H9 (cell line): Measurements from ENCODE around the gene MROH7. TPM values are rescaled to one million over a fixed set of nuclear protein-coding genes. Genes with fewer than 3 reads are reported as not detected.

Experiments
- DNase-seq: peaks from one replicate; pipeline ENCODE4 v3.0.0-alpha.2; 2017
- H2AFZ ChIP-seq: one replicate; pipeline ENCODE4 v1.6.1; 2013; ENCODE audit warnings: mild to moderate bottlenecking, low read length, control low read depth, moderate library complexity
- H2AK5ac ChIP-seq: 2 replicates; pipeline ENCODE4 v1.6.1; 2013; ENCODE audit warnings: low read length, control low read depth, mixed read lengths; ENCODE audit not compliant: insufficient read length
- H2BK120ac ChIP-seq: one replicate; pipeline ENCODE4 v1.6.1; 2013; ENCODE audit warnings: low read depth, mild to moderate bottlenecking, low read length, control low read depth, inconsistent platforms; ENCODE audit not compliant: poor library complexity, severe bottlenecking
- H2BK12ac ChIP-seq: 2 replicates; pipeline ENCODE4 v1.6.1; 2013; ENCODE audit warnings: low read length, control low read depth, mixed read lengths, low read depth; ENCODE audit not compliant: insufficient read length
- H2BK15ac ChIP-seq: 2 replicates; pipeline ENCODE4 v1.6.1; 2013; ENCODE audit warnings: low read depth, low read length, control low read depth
- H2BK20ac ChIP-seq: one replicate; pipeline ENCODE4 v1.6.1; 2013; ENCODE audit warnings: low read depth, mild to moderate bottlenecking, low read length, control low read depth, inconsistent platforms; ENCODE audit not compliant: poor library complexity, severe bottlenecking
- H2BK5ac ChIP-seq: 2 replicates; pipeline ENCODE4 v1.6.1; 2013; ENCODE audit warnings: low read length, control low read depth, mixed read lengths; ENCODE audit not compliant: insufficient read length
- H3K14ac ChIP-seq: 2 replicates; pipeline ENCODE4 v1.6.1; 2013; ENCODE audit warnings: low read length, control low read depth; ENCODE audit not compliant: insufficient read depth
- H3K18ac ChIP-seq: 2 replicates; pipeline ENCODE4 v1.6.1; 2013; ENCODE audit warnings: low read depth, mild to moderate bottlenecking, mixed read lengths, low read length, control low read depth; ENCODE audit not compliant: insufficient read length
- H3K23ac ChIP-seq: 2 replicates; pipeline ENCODE4 v1.6.1; 2013; ENCODE audit warnings: low read length, control low read depth, mixed read lengths, low read depth; ENCODE audit not compliant: insufficient read length
- H3K23me2 ChIP-seq: 2 replicates; pipeline ENCODE4 v1.6.1; 2013; ENCODE audit warnings: low read depth, mild to moderate bottlenecking, mixed read lengths, low read length, control low read depth; ENCODE audit not compliant: insufficient read length, poor library complexity, severe bottlenecking
- H3K27ac ChIP-seq: 2 replicates; pipeline ENCODE4 v1.5.1; 2013; ENCODE audit warnings: low read length, control low read depth, mixed read lengths, low read depth; ENCODE audit not compliant: insufficient read length
- H3K27me3 ChIP-seq: 2 replicates; pipeline ENCODE4 v1.6.1; 2013; ENCODE audit warnings: low read length, control low read depth, inconsistent platforms; ENCODE audit not compliant: insufficient read depth
- H3K4ac ChIP-seq: 2 replicates; pipeline ENCODE4 v1.6.1; 2013; ENCODE audit warnings: low read depth, mild to moderate bottlenecking, control low read depth, inconsistent platforms, low read length, moderate library complexity
- H3K4me1 ChIP-seq: 2 replicates; pipeline ENCODE4 v1.6.1; 2013; ENCODE audit warnings: low read length, control low read depth, inconsistent platforms; ENCODE audit not compliant: insufficient read depth
- H3K4me2 ChIP-seq: 2 replicates; pipeline ENCODE4 v1.6.1; 2013; ENCODE audit warnings: low read length, control low read depth, mixed read lengths; ENCODE audit not compliant: insufficient read length, insufficient read depth
- H3K56ac ChIP-seq: 2 replicates; pipeline ENCODE4 v1.6.1; 2013; ENCODE audit warnings: low read depth, mild to moderate bottlenecking, mixed read lengths, low read length, control low read depth; ENCODE audit not compliant: insufficient read length
- H3K79me1 ChIP-seq: 2 replicates; pipeline ENCODE4 v1.6.1; 2013; ENCODE audit warnings: low read depth, mild to moderate bottlenecking, moderate library complexity, low read length, control low read depth, inconsistent platforms; ENCODE audit not compliant: insufficient read depth, poor library complexity, severe bottlenecking
- H3K79me2 ChIP-seq: 2 replicates; pipeline ENCODE4 v1.6.1; 2013; ENCODE audit warnings: low read length, control low read depth, inconsistent platforms; ENCODE audit not compliant: insufficient read depth
- H3K9ac ChIP-seq: 2 replicates; pipeline ENCODE4 v1.6.1; 2013; ENCODE audit warnings: low read length, control low read depth, mixed read lengths; ENCODE audit not compliant: insufficient read length; ENCODE audit errors: extremely low read depth
- H3K9me3 ChIP-seq: one replicate; pipeline ENCODE4 v1.6.1; 2013; ENCODE audit warnings: low read depth, low read length, inconsistent platforms; ENCODE audit not compliant: control insufficient read depth
- H3T11ph ChIP-seq: one replicate; pipeline ENCODE4 v1.6.1; 2013; ENCODE audit warnings: mild to moderate bottlenecking, low read length, control low read depth, inconsistent platforms
- H4K20me1 ChIP-seq: one replicate; pipeline ENCODE4 v1.6.1; 2013; ENCODE audit not compliant: control insufficient read depth, insufficient read length, insufficient read depth
- H4K5ac ChIP-seq: 2 replicates; pipeline ENCODE4 v1.6.1; 2013; ENCODE audit warnings: low read depth, mild to moderate bottlenecking, mixed read lengths, low read length, control low read depth; ENCODE audit not compliant: insufficient read length
- H4K8ac ChIP-seq: replicated peaks from 2 replicates; pipeline ENCODE4 v1.6.1; 2013; ENCODE audit warnings: low read length, control low read depth, mixed read lengths, low read depth; ENCODE audit not compliant: insufficient read length
- H4K91ac ChIP-seq: 2 replicates; pipeline ENCODE4 v1.6.1; 2013; ENCODE audit warnings: low read depth, mild to moderate bottlenecking, moderate library complexity, mixed read lengths, low read length, control low read depth; ENCODE audit not compliant: insufficient read length
- H3K27ac Mint-ChIP-seq, 3 experiments: 2 replicates in 2 of 3; 3 replicates in 1 of 3; pipeline ENCODE4 v1.8.0; 2020 to 2021; ENCODE audit warnings: mixed read lengths in 3 of 3, mild to moderate bottlenecking in 1 of 3, moderate library complexity in 1 of 3
- H3K27me3 Mint-ChIP-seq: 2 replicates; pipeline ENCODE4 v1.8.0; 2021; ENCODE audit warnings: low read depth, mild to moderate bottlenecking, moderate library complexity, mixed read lengths
- H3K36me3 Mint-ChIP-seq, 3 experiments: 2 replicates in 2 of 3; 3 replicates in 1 of 3; pipeline ENCODE4 v1.8.0; 2020 to 2021; ENCODE audit warnings: low read depth in 3 of 3, mixed read lengths in 3 of 3; ENCODE audit not compliant: insufficient read depth in 1 of 3
- H3K4me1 Mint-ChIP-seq, 2 experiments: 2 replicates each; pipeline ENCODE4 v1.8.0; 2020; ENCODE audit warnings: mixed read lengths in 2 of 2
- H3K4me3 Mint-ChIP-seq, 2 experiments: 2 replicates in 1 of 2; 3 replicates in 1 of 2; pipeline ENCODE4 v1.8.0; 2020 to 2021; ENCODE audit warnings: mild to moderate bottlenecking in 2 of 2, mixed read lengths in 2 of 2, moderate library complexity in 1 of 2
- H3K9me3 Mint-ChIP-seq, 2 experiments: 2 replicates in 1 of 2; 3 replicates in 1 of 2; pipeline ENCODE4 v1.8.0; 2020; ENCODE audit warnings: mild to moderate bottlenecking in 2 of 2, mixed read lengths in 2 of 2, moderate library complexity in 1 of 2
- WGBS: extraction: QIAGEN DNeasy Blood & Tissue Kit; methylation state at CpG from one replicate; pipeline ENCODE4 v1.1.7; 2013; ENCODE audit warnings: missing lambda C conversion rate, low lambda C conversion rate, mixed read lengths; ENCODE audit not compliant: insufficient read length; ENCODE audit errors: extremely low coverage; 5-methylcytosine and 5-hydroxymethylcytosine counted together
- total RNA-seq: library from RNA; stranded (reverse); gene quantifications from 2 replicates; pipeline ENCODE4 v1.2.1, GENCODE V29; 2021
- TF ChIP-seq, protein P1 (sequence below): fragments of 200-600 bp; sonication (generic); conservative IDR thresholded peaks from 3 replicates; pipeline ENCODE4 v1.8.0; 2021; ENCODE audit warnings: antibody characterized with exemption, mild to moderate bottlenecking

MROH7 gene
- total RNA-seq, 1 experiment from 2014 or later: 0.09 TPM

DNA sequence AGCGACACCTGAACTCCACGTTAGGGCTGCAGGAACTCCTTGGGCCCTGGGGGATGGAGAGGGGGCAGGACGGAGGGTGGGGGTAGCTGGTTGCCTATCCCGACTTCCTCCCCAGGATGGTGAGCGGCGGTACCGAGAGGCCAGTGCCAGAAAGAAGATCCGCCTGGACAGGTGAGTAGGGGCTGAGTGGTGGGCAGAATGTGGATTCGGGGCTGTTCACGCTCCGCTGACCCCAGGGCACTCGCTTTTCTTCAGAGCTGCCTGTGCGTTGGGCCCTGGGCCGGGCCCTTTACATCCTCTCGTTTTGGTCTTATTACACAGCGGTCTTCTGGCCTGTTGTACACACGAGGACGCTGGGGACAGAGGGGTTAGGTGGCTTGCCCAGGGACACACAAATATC lies 39.0 kb upstream of the MROH7 start:
- Histone ChIP-seq H3K23me2 (no peaks in the 10 kb centered on the region), H3K4ac (no peak overlapping the region), H2BK120ac (no peak overlapping the region), H3K14ac (no peak overlapping the region), H3K9ac (no peak overlapping the region), H3K27me3 (no peaks in the 10 kb centered on the region), H3T11ph (no peak overlapping the region), H2BK5ac (no peak overlapping the region), H2BK15ac (no peak overlapping the region), H4K91ac (no peak overlapping the region), H3K9me3 (no peaks in the 10 kb centered on the region), H3K79me1 (no peaks in the 10 kb centered on the region), H2BK20ac (no peak overlapping the region), H4K5ac (no peak overlapping the region), H2BK12ac (no peak overlapping the region), H4K8ac (no peak overlapping the region), H3K27ac (no peak overlapping the region), H2AFZ (no peak overlapping the region), H3K4me2 (no peak overlapping the region), H3K56ac (no peak overlapping the region), H2AK5ac (no peak overlapping the region), H3K23ac (no peak overlapping the region), H3K4me1 (no peaks in the 10 kb centered on the region; the same call in 1 of the 2 replicates), H3K18ac (no peak overlapping the region), H4K20me1 (no peaks in the 10 kb centered on the region), H3K79me2 (no peaks in the 10 kb centered on the region)
- H3K27ac Mint-ChIP-seq: no peak overlapping the region; a peak in 1 of 7 replicates
- no CpG with 5 or more reads among the region's 18 CpGs for WGBS
- H3K27me3 Mint-ChIP-seq: peaks cover 1% of the 10 kb centered on the region; the same call in 1 of the 2 replicates
- no peaks in the 10 kb centered on the region; a peak in 1 of 5 replicates for H3K9me3 Mint-ChIP-seq
- peaks cover 6 to 12% of the 10 kb centered on the region in 2 experiments for H3K4me1 Mint-ChIP-seq
- no peak for DNase-seq
- H3K36me3 Mint-ChIP-seq: no peaks in the 10 kb centered on the region; a peak in 1 of 7 replicates
- TF ChIP-seq, protein P1, sequence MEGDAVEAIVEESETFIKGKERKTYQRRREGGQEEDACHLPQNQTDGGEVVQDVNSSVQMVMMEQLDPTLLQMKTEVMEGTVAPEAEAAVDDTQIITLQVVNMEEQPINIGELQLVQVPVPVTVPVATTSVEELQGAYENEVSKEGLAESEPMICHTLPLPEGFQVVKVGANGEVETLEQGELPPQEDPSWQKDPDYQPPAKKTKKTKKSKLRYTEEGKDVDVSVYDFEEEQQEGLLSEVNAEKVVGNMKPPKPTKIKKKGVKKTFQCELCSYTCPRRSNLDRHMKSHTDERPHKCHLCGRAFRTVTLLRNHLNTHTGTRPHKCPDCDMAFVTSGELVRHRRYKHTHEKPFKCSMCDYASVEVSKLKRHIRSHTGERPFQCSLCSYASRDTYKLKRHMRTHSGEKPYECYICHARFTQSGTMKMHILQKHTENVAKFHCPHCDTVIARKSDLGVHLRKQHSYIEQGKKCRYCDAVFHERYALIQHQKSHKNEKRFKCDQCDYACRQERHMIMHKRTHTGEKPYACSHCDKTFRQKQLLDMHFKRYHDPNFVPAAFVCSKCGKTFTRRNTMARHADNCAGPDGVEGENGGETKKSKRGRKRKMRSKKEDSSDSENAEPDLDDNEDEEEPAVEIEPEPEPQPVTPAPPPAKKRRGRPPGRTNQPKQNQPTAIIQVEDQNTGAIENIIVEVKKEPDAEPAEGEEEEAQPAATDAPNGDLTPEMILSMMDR: no peak
- H3K4me3 Mint-ChIP-seq: no peak overlapping the region
